DND-41 (cell line): ENCODE results near the gene NRROS.
A peak's percentile ranks its signal among the peaks of the same experiment; 100 is the strongest.

Experiments
- ATAC-seq: fragments of 200-7000 bp; cut with Tn5 transposase; 3 replicates; pipeline ENCODE4 v1.9.1; 2021; ENCODE audit warnings: low read depth; ENCODE audit not compliant: insufficient read depth
- DNase-seq: peaks from one replicate; pipeline ENCODE4 v3.0.0-alpha.2; 2020
- H2AFZ ChIP-seq: 2 replicates; pipeline ENCODE4 v1.6.0; 2012; ENCODE audit warnings: low read depth, low read length
- H3K27ac ChIP-seq: 2 replicates; pipeline ENCODE4 v1.5.1; 2012; ENCODE audit warnings: low read length, inconsistent platforms
- H3K27me3 ChIP-seq: fragments of 200-600 bp; sonication (generic); 2 replicates; pipeline ENCODE4 v1.6.0; 2012; ENCODE audit warnings: low read length, mild to moderate bottlenecking, inconsistent platforms; ENCODE audit not compliant: insufficient read depth, poor library complexity
- H3K36me3 ChIP-seq: 2 replicates; pipeline ENCODE4 v1.5.1; 2012; ENCODE audit warnings: low read length, inconsistent platforms; ENCODE audit not compliant: insufficient read depth
- H3K4me1 ChIP-seq: 2 replicates; pipeline ENCODE4 v1.5.1; 2012; ENCODE audit warnings: mild to moderate bottlenecking, low read length; ENCODE audit not compliant: insufficient read depth
- H3K4me2 ChIP-seq: 2 replicates; pipeline ENCODE4 v1.6.0; 2012; ENCODE audit warnings: mild to moderate bottlenecking, moderate library complexity, low read length, inconsistent platforms; ENCODE audit not compliant: insufficient read depth
- H3K4me3 ChIP-seq, 2 experiments: fragments of 200-600 bp in 1 of 2; shearing (Covaris generic) in 1 of 2; 2 replicates each; pipeline ENCODE4 v1.5.1; 2012 to 2016; ENCODE audit warnings: inconsistent platforms in 2 of 2, low read length in 2 of 2, mild to moderate bottlenecking in 2 of 2, low read depth in 1 of 2, moderate library complexity in 1 of 2
- H3K79me2 ChIP-seq: 2 replicates; pipeline ENCODE4 v1.6.0; 2012; ENCODE audit warnings: low read length, inconsistent platforms; ENCODE audit not compliant: insufficient read depth
- H3K9ac ChIP-seq: 2 replicates; pipeline ENCODE4 v1.6.0; 2012; ENCODE audit warnings: low read depth, mild to moderate bottlenecking, inconsistent platforms, low read length, moderate library complexity
- H3K9me3 ChIP-seq: 2 replicates; pipeline ENCODE4 v1.5.1; 2012; ENCODE audit warnings: low read length, moderate library complexity, mild to moderate bottlenecking, inconsistent platforms; ENCODE audit not compliant: insufficient read depth, severe bottlenecking
- H4K20me1 ChIP-seq: 2 replicates; pipeline ENCODE4 v1.6.0; 2012; ENCODE audit warnings: low read length; ENCODE audit not compliant: insufficient read depth
- CTCF ChIP-seq: IDR thresholded peaks from 2 replicates; pipeline ENCODE4 v1.5.1; 2012; ENCODE audit warnings: borderline replicate concordance, low read length, moderate library complexity, mild to moderate bottlenecking; ENCODE audit not compliant: poor library complexity, severe bottlenecking; ENCODE audit errors: extremely low read depth
- EZH2 ChIP-seq: IDR thresholded peaks from 3 replicates; pipeline ENCODE4 v1.6.1; 2012; ENCODE audit warnings: borderline replicate concordance, low read depth, mild to moderate bottlenecking, moderate library complexity, low read length, inconsistent platforms; ENCODE audit not compliant: severe bottlenecking

NRROS gene

DNA sequence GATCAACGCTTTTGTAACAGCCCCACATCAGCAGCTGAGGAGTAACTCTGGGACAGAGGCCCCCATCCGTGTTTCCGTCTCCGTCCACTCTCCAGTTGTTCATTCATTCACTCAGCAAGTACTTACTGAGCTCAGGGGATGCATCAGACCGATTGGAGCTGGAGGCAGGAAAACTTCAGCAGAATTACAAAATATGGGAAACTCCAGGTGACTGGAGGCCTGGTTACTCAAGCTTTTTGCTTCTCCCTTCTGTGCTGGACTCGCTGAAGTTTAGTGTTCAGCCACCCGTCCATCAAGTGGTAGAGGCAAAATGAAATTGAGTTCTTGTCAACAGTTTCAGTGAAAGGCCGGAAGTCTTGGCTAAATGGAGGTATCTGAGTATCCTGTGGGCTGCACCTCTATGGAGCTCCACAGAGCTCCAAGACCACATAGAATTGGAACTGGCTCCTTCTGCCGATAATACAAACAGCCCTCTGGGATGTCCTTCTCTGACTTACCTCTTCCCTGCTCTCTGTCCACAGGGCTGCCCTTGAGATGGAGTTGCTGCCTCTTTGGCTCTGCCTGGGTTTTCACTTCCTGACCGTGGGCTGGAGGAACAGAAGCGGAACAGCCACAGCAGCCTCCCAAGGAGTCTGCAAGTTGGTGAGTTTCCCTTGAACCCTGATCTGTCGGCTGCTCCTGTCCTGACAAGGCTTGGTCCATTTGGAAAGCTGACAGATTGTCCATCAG is 14.7 kb downstream of the NRROS start:
- no peak overlapping the region for H3K9ac ChIP-seq
- ATAC-seq (no peak), DNase-seq (no peak)
- no peak overlapping the region for H2AFZ ChIP-seq
- H3K9me3 ChIP-seq: no peaks in the 10 kb centered on the region
- 0 out of 2 replicates have a peak overlapping the region, but pooled peaks have one; percentile 18 for H3K27ac ChIP-seq
- peaks cover 88% of the 10 kb centered on the region for H4K20me1 ChIP-seq
- H3K4me3 ChIP-seq: no peak overlapping the region
- H3K4me1 ChIP-seq: peaks cover 7% of the 10 kb centered on the region
- H3K27me3 ChIP-seq: no peaks in the 10 kb centered on the region
- H3K4me2 ChIP-seq: no peak overlapping the region
- TF ChIP-seq EZH2 (no peak), CTCF (no peak)
- H3K79me2 ChIP-seq: peaks cover 96% of the 10 kb centered on the region
- H3K36me3 ChIP-seq: peaks cover 97% of the 10 kb centered on the region

GRCh38 chr3:196654735-196655090 is 15.2 kb downstream of the NRROS start:
- Histone ChIP-seq H3K4me1 (peaks cover 6% of the 10 kb centered on the region), H3K27me3 (no peaks in the 10 kb centered on the region), H4K20me1 (peaks cover 89% of the 10 kb centered on the region), H3K9me3 (no peaks in the 10 kb centered on the region), H3K79me2 (peaks cover 97% of the 10 kb centered on the region), H3K4me3 (no peak overlapping the region), H3K9ac (no peak overlapping the region), H3K4me2 (no peak overlapping the region), H2AFZ (no peak overlapping the region), H3K36me3 (peaks cover 100% of the 10 kb centered on the region), H3K27ac (no peak overlapping the region)
- TF ChIP-seq CTCF (no peak), EZH2 (no peak)
- ATAC-seq (no peak), DNase-seq (no peak)

- Histone ChIP-seq H3K9me3 (no peaks in the 10 kb centered on the region), H2AFZ (no peak overlapping the region), H3K4me2 (no peak overlapping the region), H3K27ac (no peak overlapping the region), H3K36me3 (peaks cover 100% of the 10 kb centered on the region), H3K9ac (no peak overlapping the region), H4K20me1 (peaks cover 89% of the 10 kb centered on the region), H3K27me3 (no peaks in the 10 kb centered on the region), H3K79me2 (peaks cover 97% of the 10 kb centered on the region), H3K4me1 (peaks cover 12% of the 10 kb centered on the region), H3K4me3 (no peak overlapping the region)
- TF ChIP-seq EZH2: no peak
- no peak for TF ChIP-seq CTCF
- DNase-seq (no peak), ATAC-seq (no peak)
Observed at GRCh38 chr3:196655496-196655895, 16.0 kb downstream of the NRROS start.
